GM12878 (cell line): ENCODE data around the gene CNOT2. TPM values are rescaled to one million over a fixed set of nuclear protein-coding genes. Genes with fewer than 3 reads are reported as not detected.

Experiments used
- BACH1 ChIP-seq: fragments of 450-650 bp; IDR thresholded peaks from 2 replicates; pipeline ENCODE4 v1.6.1; 2017; ENCODE audit warnings: mild to moderate bottlenecking, borderline replicate concordance
- BHLHE40 ChIP-seq, 2 experiments: fragments of 450-650 bp in 1 of 2; IDR thresholded peaks; 2 replicates each; pipeline ENCODE4 v1.6.1; 2011 to 2017; ENCODE audit warnings: low read depth in 2 of 2, borderline replicate concordance in 1 of 2, improper control_type of control experiment in 1 of 2, low read length in 1 of 2, mild to moderate bottlenecking in 1 of 2
- CREB1 ChIP-seq: IDR thresholded peaks from 2 replicates; pipeline ENCODE4 v1.6.1; 2012; ENCODE audit warnings: low read depth, mild to moderate bottlenecking, inconsistent platforms
- E2F4 ChIP-seq: IDR thresholded peaks from 2 replicates; pipeline ENCODE4 v1.6.1; 2012; ENCODE audit warnings: low read depth, low read length, improper control_type of control experiment
- EGR1 ChIP-seq, 2 experiments: IDR thresholded peaks; 1 replicate in 1 of 2; 2 replicates in 1 of 2; pipeline ENCODE4 v1.6.1; 2011 to 2012; ENCODE audit warnings: low read depth in 2 of 2, low read length in 2 of 2, borderline replicate concordance in 1 of 2, mild to moderate bottlenecking in 1 of 2, moderate library complexity in 1 of 2
- GATAD2B ChIP-seq: fragments of 450-650 bp; conservative IDR thresholded peaks from 2 replicates; pipeline ENCODE4 v1.6.1; 2017; ENCODE audit warnings: low read depth, mild to moderate bottlenecking, moderate library complexity
- IKZF2 ChIP-seq, 2 experiments: fragments of 450-650 bp; IDR thresholded peaks; 2 replicates each; pipeline ENCODE4 v1.6.1; 2017; ENCODE audit warnings: mild to moderate bottlenecking in 2 of 2, moderate library complexity in 2 of 2
- LARP7 ChIP-seq: fragments of 450-650 bp; IDR thresholded peaks from 2 replicates; pipeline ENCODE4 v1.6.1; 2017; ENCODE audit warnings: mild to moderate bottlenecking
- NKRF ChIP-seq: fragments of 450-650 bp; conservative IDR thresholded peaks from 2 replicates; pipeline ENCODE4 v1.6.1; 2017; ENCODE audit warnings: mild to moderate bottlenecking, moderate library complexity
- NRF1 ChIP-seq: conservative IDR thresholded peaks from 2 replicates; pipeline ENCODE4 v1.6.1; 2011; ENCODE audit warnings: mild to moderate bottlenecking, low read depth, low read length, improper control_type of control experiment
- PKNOX1 ChIP-seq: fragments of 450-650 bp; IDR thresholded peaks from 2 replicates; pipeline ENCODE4 v1.6.1; 2016; ENCODE audit warnings: mild to moderate bottlenecking
- POLR2A ChIP-seq: IDR thresholded peaks from 2 replicates; pipeline ENCODE4 v1.6.1; 2011; ENCODE audit warnings: low read depth, mild to moderate bottlenecking, low read length
- POU2F2 ChIP-seq: IDR thresholded peaks from 3 replicates; pipeline ENCODE4 v1.6.1; 2011; ENCODE audit warnings: low read depth, mild to moderate bottlenecking, low read length, borderline replicate concordance
- USF1 ChIP-seq: IDR thresholded peaks from 2 replicates; pipeline ENCODE4 v1.6.1; 2011; ENCODE audit warnings: borderline replicate concordance, low read depth, mild to moderate bottlenecking, moderate library complexity, mixed read lengths, low read length; ENCODE audit not compliant: insufficient read depth; ENCODE audit errors: extremely low read length
- ZNF687 ChIP-seq: fragments of 450-650 bp; IDR thresholded peaks from 2 replicates; pipeline ENCODE4 v1.6.1; 2017; ENCODE audit warnings: mild to moderate bottlenecking, moderate library complexity
- polyA plus RNA-seq, 11 experiments: library from polyadenylated mRNA; depleted of rRNA in 4 of 11; unstranded in 6 of 11; stranded (reverse) in 5 of 11; fragments of >200 nt; fragmentation: Nextera tagmentation in 4 of 11; fragmentation: Illumina TruSeq in 1 of 11; extraction: Ambion mirVana in 4 of 11; extraction: Trizol in 1 of 11; gene quantifications; 1 replicate in 1 of 11; 2 replicates in 10 of 11; pipeline versions ENCODE4 v1.2.1 to v1.2.3, GENCODE V29; 2011 to 2016; ENCODE audit warnings: inconsistent platforms in 2 of 11, missing spikeins in 2 of 11, low read depth in 1 of 11
- total RNA-seq, 4 experiments: library from RNA; depleted of rRNA in 3 of 4; stranded (reverse); fragments of >200 nt in 3 of 4; fragmentation: Illumina TruSeq in 1 of 4; extraction: Trizol in 1 of 4; gene quantifications; 2 replicates each; pipeline versions ENCODE4 v1.2.1 to v1.2.3, GENCODE V29; 2013 to 2021

The CNOT2 gene
- total and polyA plus RNA-seq, 10 of the 15 experiments (the other 5 are each of a cell fraction or from before 2014, with no cell fraction given), result 37.9 to 127 (median 82.4) TPM

GRCh38 chr12:70365648-70366518, 122.7 kb downstream of the CNOT2 start, which contains the start of gene KCNMB4 (continued):
- TF ChIP-seq USF1 (no peak), POU2F2 (no peak), CREB1 (no peak), EGR1 (IDR thresholded peaks at IDR 0.05; ENCODE audit: borderline replicate concordance in 1 of 2, low read depth in 2 of 2, low read length in 2 of 2) (peak in 1 of 2 experiments; percentile 65; a peak in 1 of 3 replicates), BACH1 (peak; percentile 70; the same call in 1 of the 2 replicates), BHLHE40 (IDR thresholded peaks at IDR 0.05; ENCODE audit: borderline replicate concordance in 1 of 2, low read depth in 2 of 2, low read length in 1 of 2) (peak in 1 of 2 experiments; percentile 88; a peak in 2 of 4 replicates), IKZF2 (IDR thresholded peaks at IDR 0.05) (0 out of 4 replicates have a peak, but pooled peaks have one; percentile 1 to 12), ZNF687 (peak; percentile 21; the same call in 1 of the 2 replicates), LARP7 (no peak; the same call in 1 of the 2 replicates), NKRF (peak; percentile 94), POLR2A (0 out of 2 replicates have a peak, but pooled peaks have one; percentile 35), GATAD2B (peak; percentile 96), NRF1 (no peak), PKNOX1 (peak; percentile 52), E2F4 (peak; percentile 69)
